PFSK-1 (cell line): ENCODE data around the gene JSRP1.

Experiments
- FOXP2 ChIP-seq: optimal IDR thresholded peaks from 2 replicates; pipeline ENCODE3; 2011; ENCODE audit warnings: borderline replicate concordance, control low read depth, inconsistent platforms; ENCODE audit not compliant: insufficient read depth; ENCODE audit errors: extremely low read length, extremely low read depth
- POLR2AphosphoS5 ChIP-seq: IDR thresholded peaks from 2 replicates; pipeline ENCODE4 v1.6.1; 2012; ENCODE audit warnings: low read depth, mild to moderate bottlenecking, control low read depth, low read length, moderate library complexity
- REST ChIP-seq, 2 experiments: IDR thresholded peaks; 2 replicates each; pipeline versions ENCODE4 v1.6.1 to v1.8.0; 2011 to 2012; ENCODE audit warnings: low read depth in 2 of 2, low read length in 2 of 2, control low read depth in 1 of 2, inconsistent platforms in 1 of 2, mild to moderate bottlenecking in 1 of 2, moderate library complexity in 1 of 2; ENCODE audit not compliant: insufficient read depth in 1 of 2
- SIN3A ChIP-seq: IDR thresholded peaks from 2 replicates; pipeline ENCODE4 v1.6.1; 2012; ENCODE audit warnings: mild to moderate bottlenecking, low read length, moderate library complexity, borderline replicate concordance; ENCODE audit not compliant: insufficient read depth
- TAF1 ChIP-seq: IDR thresholded peaks from 2 replicates; pipeline ENCODE4 v1.6.1; 2012; ENCODE audit warnings: low read length, control low read depth, borderline replicate concordance; ENCODE audit not compliant: insufficient read depth

JSRP1 gene

GRCh38 chr19:2225415-2226050 is 30.7 kb downstream of the JSRP1 start:
- TF ChIP-seq FOXP2 (no peak), REST (IDR thresholded peaks at IDR 0.05; ENCODE audit: insufficient read depth in 1 of 2, low read depth in 2 of 2, low read length in 2 of 2) (no peak)

- TF ChIP-seq TAF1 (no peak), REST (IDR thresholded peaks at IDR 0.05; ENCODE audit: insufficient read depth in 1 of 2, low read depth in 2 of 2, low read length in 2 of 2) (no peak), SIN3A (no peak), FOXP2 (no peak), POLR2AphosphoS5 (no peak)
Measured at GRCh38 chr19:2224754-2225349, 31.4 kb downstream of the JSRP1 start.

GRCh38 chr19:2223959-2224358 is 32.3 kb downstream of the JSRP1 start:
- TF ChIP-seq REST (IDR thresholded peaks at IDR 0.05; ENCODE audit: insufficient read depth in 1 of 2, low read depth in 2 of 2, low read length in 2 of 2) (no peak), POLR2AphosphoS5 (no peak), SIN3A (no peak), TAF1 (no peak), FOXP2 (no peak)

GRCh38 chr19:2223391-2223790 is 32.8 kb downstream of the JSRP1 start:
- no peak for TF ChIP-seq TAF1
- TF ChIP-seq REST (IDR thresholded peaks at IDR 0.05; ENCODE audit: insufficient read depth in 1 of 2, low read depth in 2 of 2, low read length in 2 of 2), result no peak
- no peak for TF ChIP-seq FOXP2
- no peak for TF ChIP-seq POLR2AphosphoS5
- TF ChIP-seq SIN3A, result no peak
